PFSK-1 (cell line): ENCODE measurements around the gene LYRM9.

Experiments used
- FOXP2 ChIP-seq: optimal IDR thresholded peaks from 2 replicates; pipeline ENCODE3; 2011; ENCODE audit warnings: borderline replicate concordance, control low read depth, inconsistent platforms; ENCODE audit not compliant: insufficient read depth; ENCODE audit errors: extremely low read length, extremely low read depth
- POLR2AphosphoS5 ChIP-seq: IDR thresholded peaks from 2 replicates; pipeline ENCODE4 v1.6.1; 2012; ENCODE audit warnings: low read depth, mild to moderate bottlenecking, control low read depth, low read length, moderate library complexity
- SIN3A ChIP-seq: IDR thresholded peaks from 2 replicates; pipeline ENCODE4 v1.6.1; 2012; ENCODE audit warnings: mild to moderate bottlenecking, low read length, moderate library complexity, borderline replicate concordance; ENCODE audit not compliant: insufficient read depth
- TAF1 ChIP-seq: IDR thresholded peaks from 2 replicates; pipeline ENCODE4 v1.6.1; 2012; ENCODE audit warnings: low read length, control low read depth, borderline replicate concordance; ENCODE audit not compliant: insufficient read depth
- TF ChIP-seq, protein P1 (sequence below), 2 experiments: IDR thresholded peaks; 2 replicates each; pipeline versions ENCODE4 v1.6.1 to v1.8.0; 2011 to 2012; ENCODE audit warnings: low read depth in 2 of 2, low read length in 2 of 2, control low read depth in 1 of 2, inconsistent platforms in 1 of 2, mild to moderate bottlenecking in 1 of 2, moderate library complexity in 1 of 2; ENCODE audit not compliant: insufficient read depth in 1 of 2

The LYRM9 gene

DNA sequence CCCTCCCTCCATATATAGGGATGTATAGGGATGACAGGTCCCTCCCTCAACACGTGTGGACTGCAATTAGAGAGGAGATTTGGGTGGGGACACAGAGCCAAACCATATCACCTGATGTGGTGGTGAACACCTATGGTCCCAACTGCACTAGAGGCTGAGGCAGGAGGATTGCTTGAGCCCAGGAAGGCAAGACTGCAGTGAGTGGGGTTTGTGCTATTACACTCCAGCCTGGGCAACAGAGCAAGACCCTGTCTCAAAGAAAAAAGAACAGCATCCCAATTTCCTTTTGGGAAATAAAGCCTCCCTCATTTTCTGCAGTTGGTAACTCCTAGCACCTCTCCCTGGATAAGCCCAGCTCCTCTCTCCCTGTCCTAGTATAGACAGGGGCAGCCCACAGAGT lies 23.8 kb upstream of the LYRM9 start:
- TF ChIP-seq TAF1 = no peak
- TF ChIP-seq SIN3A = no peak
- no peak for TF ChIP-seq POLR2AphosphoS5
- TF ChIP-seq, protein P1, sequence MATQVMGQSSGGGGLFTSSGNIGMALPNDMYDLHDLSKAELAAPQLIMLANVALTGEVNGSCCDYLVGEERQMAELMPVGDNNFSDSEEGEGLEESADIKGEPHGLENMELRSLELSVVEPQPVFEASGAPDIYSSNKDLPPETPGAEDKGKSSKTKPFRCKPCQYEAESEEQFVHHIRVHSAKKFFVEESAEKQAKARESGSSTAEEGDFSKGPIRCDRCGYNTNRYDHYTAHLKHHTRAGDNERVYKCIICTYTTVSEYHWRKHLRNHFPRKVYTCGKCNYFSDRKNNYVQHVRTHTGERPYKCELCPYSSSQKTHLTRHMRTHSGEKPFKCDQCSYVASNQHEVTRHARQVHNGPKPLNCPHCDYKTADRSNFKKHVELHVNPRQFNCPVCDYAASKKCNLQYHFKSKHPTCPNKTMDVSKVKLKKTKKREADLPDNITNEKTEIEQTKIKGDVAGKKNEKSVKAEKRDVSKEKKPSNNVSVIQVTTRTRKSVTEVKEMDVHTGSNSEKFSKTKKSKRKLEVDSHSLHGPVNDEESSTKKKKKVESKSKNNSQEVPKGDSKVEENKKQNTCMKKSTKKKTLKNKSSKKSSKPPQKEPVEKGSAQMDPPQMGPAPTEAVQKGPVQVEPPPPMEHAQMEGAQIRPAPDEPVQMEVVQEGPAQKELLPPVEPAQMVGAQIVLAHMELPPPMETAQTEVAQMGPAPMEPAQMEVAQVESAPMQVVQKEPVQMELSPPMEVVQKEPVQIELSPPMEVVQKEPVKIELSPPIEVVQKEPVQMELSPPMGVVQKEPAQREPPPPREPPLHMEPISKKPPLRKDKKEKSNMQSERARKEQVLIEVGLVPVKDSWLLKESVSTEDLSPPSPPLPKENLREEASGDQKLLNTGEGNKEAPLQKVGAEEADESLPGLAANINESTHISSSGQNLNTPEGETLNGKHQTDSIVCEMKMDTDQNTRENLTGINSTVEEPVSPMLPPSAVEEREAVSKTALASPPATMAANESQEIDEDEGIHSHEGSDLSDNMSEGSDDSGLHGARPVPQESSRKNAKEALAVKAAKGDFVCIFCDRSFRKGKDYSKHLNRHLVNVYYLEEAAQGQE (IDR thresholded peaks at IDR 0.05; ENCODE audit: insufficient read depth in 1 of 2, low read depth in 2 of 2, low read length in 2 of 2) = no peak
- TF ChIP-seq FOXP2 = no peak

DNA sequence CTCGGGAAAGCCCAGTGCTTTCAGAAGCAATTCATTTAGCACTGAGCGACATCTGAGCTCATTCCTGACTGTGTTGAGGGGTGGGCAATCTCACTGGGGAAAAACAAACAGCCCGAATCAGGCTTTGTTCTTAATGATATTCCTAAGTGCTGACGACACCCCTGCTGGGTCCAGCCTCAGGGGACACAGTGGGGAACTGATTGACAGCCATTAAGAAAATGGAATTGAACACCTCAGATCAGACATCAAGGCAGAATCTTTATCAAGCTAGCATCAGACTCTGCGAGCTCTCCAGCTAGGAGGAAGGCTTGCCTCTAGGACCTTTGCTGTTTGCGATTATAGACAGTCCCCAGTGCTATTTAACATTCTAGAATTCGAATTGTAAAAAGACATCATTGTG lies 22.5 kb upstream of the LYRM9 start:
- TF ChIP-seq TAF1 (no peak), SIN3A (no peak), POLR2AphosphoS5 (no peak), FOXP2 (no peak)
- TF ChIP-seq, protein P1 (IDR thresholded peaks at IDR 0.05; ENCODE audit: insufficient read depth in 1 of 2, low read depth in 2 of 2, low read length in 2 of 2) = no peak

DNA sequence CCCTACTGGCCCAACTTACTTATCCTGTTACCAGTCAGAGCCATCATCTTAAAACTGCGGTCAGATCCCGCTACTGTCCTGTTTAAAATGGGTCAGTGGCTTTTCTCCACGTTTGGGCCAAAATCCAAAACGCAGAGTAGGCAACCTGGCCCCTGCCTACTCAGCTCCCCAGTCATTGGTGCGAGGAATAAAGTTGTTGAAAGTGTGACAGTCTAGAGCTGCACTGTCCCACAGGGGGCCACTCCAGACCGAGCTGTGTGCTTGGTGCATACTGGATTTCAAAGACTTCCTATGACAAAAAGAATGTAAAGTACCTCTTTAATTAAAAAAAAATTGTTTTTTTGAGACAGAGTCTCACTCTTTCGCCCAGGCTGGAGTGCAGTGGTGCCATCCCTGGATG lies 21.2 kb upstream of the LYRM9 start:
- no peak for TF ChIP-seq TAF1
- TF ChIP-seq, protein P1 (IDR thresholded peaks at IDR 0.05; ENCODE audit: insufficient read depth in 1 of 2, low read depth in 2 of 2, low read length in 2 of 2) = no peak
- no peak for TF ChIP-seq SIN3A
- TF ChIP-seq FOXP2 = no peak
- no peak for TF ChIP-seq POLR2AphosphoS5

DNA sequence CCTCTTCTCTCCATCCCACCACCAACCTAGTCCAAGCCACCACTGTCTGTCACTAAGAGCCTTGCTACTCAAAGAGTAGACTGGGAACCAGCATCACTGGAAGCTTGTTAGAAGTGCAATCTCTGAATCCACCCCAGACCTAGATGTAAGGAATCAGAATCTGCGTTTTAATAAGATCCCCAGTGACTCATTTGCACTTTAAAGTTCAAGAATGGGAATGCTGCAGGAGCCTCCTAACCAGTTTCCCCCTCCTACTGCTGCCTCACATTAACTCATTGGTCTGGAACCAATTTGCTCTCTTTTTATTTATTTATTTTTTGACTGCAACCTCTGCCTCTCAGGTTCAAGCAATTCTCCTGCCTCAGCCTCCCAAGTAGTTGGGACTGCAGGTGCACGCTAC lies 19.8 kb upstream of the LYRM9 start:
- TF ChIP-seq POLR2AphosphoS5 (no peak), TAF1 (no peak), FOXP2 (no peak), SIN3A (no peak)
- TF ChIP-seq, protein P1 (IDR thresholded peaks at IDR 0.05; ENCODE audit: insufficient read depth in 1 of 2, low read depth in 2 of 2, low read length in 2 of 2) = no peak

DNA sequence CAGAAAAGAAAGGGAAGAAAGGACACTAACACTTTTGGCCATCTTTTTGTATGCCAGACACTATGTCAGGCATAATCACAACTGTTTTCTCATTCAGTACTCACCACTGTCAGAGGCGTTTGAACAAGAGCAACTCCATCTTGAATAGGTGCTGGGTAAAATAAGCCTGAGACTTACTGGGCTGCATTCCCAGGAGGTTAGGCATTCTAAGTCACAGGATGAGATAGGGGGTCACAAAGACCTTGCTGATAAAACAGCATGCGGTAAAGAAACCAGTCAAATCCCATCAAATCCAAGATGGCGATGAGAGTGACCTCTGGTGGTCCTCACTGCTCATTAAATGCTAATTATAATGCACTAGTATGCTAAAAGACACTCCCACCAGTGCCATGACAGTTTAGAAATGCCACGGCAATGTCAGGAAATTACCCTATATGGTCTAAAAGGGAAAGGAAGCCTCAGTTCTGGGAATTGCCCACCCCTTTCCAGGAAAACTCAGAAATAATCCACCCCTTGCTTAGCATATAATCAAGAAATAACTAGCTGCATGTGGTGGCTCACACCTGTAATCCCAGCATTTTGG lies 14.9 kb upstream of the LYRM9 start:
- TF ChIP-seq FOXP2 (no peak), POLR2AphosphoS5 (no peak), TAF1 (no peak), SIN3A (no peak)
- TF ChIP-seq, protein P1 (IDR thresholded peaks at IDR 0.05; ENCODE audit: insufficient read depth in 1 of 2, low read depth in 2 of 2, low read length in 2 of 2) = no peak
